WI38 (cell line): Measurements from ENCODE around the gene DROSHA.

Source experiments
- H3K4me3 ChIP-seq: 2 replicates; pipeline ENCODE4 v1.5.1; 2011; ENCODE audit warnings: low read depth, mild to moderate bottlenecking, control low read depth, low read length
- CTCF ChIP-seq: IDR thresholded peaks from 2 replicates; pipeline ENCODE4 v1.5.1; 2012; ENCODE audit warnings: low read depth, mild to moderate bottlenecking, control low read depth, low read length

DROSHA gene

GRCh38 chr5:31496301-31496700 is 35.6 kb downstream of the DROSHA start:
- TF ChIP-seq CTCF: no peak
- H3K4me3 ChIP-seq: no peak overlapping the region

GRCh38 chr5:31495336-31495735 is 36.6 kb downstream of the DROSHA start:
- TF ChIP-seq CTCF: no peak
- no peak overlapping the region for H3K4me3 ChIP-seq

DNA sequence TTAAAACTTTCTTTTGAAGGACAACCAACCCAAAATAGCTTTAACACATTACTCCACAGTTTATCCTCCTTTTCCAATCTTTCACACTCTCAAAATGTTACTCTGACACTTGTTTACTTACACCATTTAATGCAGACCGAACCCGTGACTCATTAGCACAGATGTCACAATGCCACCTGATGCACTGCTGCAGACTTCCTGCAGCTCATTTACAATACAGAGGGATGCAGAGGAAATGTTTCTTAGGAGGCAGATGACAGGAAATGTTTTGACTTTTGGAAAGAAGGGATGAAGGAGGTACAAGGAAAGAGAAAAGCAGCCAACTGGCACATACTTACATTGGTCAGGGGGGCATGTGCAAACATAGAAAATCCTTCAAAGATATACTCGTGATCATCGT is 39.0 kb downstream of the DROSHA start:
- no peak for TF ChIP-seq CTCF
- no peak overlapping the region for H3K4me3 ChIP-seq

GRCh38 chr5:31487506-31487905 is 44.4 kb downstream of the DROSHA start:
- TF ChIP-seq CTCF: no peak
- H3K4me3 ChIP-seq: no peak overlapping the region

- H3K4me3 ChIP-seq: no peak overlapping the region
- no peak for TF ChIP-seq CTCF
These were observed 45.5 kb downstream of the DROSHA start for GRCh38 chr5:31486441-31486840.

DNA sequence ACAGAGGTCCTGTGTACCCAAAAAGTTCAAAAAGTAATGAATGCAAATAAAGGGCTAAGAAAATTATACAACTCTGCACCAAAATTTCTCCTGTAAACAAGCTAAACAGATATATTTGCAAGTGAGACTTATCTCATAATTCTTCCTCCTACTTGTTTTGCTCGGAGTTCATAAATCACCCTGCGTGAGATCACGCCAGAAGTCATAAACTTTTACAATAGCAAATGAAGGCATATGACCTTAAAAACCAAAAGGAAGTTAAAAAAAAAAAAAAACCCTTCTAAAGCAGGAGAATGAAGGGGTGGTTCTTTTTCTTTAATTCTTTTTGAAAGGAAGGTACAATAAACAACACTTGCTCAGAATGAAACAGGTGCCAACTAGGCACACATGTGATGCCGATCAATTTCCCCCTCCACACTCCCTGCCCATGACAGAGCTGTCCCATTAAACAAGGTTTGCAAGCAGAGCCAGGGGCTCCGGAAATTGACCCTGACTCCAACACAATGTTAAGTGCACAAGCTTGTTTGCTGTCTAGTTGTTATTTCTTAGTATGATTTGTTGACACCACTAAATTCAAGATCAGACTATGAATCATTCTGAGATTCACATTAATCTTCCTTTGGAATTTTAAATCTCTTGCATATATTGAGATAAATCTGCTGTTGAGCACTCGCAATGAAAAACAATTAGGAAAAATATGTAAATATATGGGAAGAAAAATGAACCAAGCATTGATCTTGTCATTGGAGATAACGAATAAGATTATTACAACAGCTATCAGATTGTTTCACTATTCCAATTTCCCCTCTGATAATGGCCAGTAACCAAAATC is 46.3 kb downstream of the DROSHA start:
- TF ChIP-seq CTCF: no peak
- H3K4me3 ChIP-seq: no peak overlapping the region

- H3K4me3 ChIP-seq: no peak overlapping the region
- no peak for TF ChIP-seq CTCF
These were observed 50.2 kb downstream of the DROSHA start for GRCh38 chr5:31481531-31482165.
